Choroid plexus epithelial cell (primary cell): Measurements from ENCODE around the gene CMTM1.

ENCODE experiments used
- DNase-seq: peaks from one replicate; pipeline ENCODE4 v3.0.0-alpha.2; 2010; ENCODE audit warnings: low read depth
- H3K4me3 ChIP-seq: 2 replicates; pipeline ENCODE4 v1.5.1; 2011; ENCODE audit warnings: low read depth, mild to moderate bottlenecking, control low read depth, low read length, moderate library complexity
- TF ChIP-seq, protein P1 (sequence below): conservative IDR thresholded peaks from 2 replicates; pipeline ENCODE4 v1.5.1; 2011; ENCODE audit warnings: low read depth, mild to moderate bottlenecking, control low read depth, inconsistent platforms, low read length, moderate library complexity

CMTM1 gene

DNA sequence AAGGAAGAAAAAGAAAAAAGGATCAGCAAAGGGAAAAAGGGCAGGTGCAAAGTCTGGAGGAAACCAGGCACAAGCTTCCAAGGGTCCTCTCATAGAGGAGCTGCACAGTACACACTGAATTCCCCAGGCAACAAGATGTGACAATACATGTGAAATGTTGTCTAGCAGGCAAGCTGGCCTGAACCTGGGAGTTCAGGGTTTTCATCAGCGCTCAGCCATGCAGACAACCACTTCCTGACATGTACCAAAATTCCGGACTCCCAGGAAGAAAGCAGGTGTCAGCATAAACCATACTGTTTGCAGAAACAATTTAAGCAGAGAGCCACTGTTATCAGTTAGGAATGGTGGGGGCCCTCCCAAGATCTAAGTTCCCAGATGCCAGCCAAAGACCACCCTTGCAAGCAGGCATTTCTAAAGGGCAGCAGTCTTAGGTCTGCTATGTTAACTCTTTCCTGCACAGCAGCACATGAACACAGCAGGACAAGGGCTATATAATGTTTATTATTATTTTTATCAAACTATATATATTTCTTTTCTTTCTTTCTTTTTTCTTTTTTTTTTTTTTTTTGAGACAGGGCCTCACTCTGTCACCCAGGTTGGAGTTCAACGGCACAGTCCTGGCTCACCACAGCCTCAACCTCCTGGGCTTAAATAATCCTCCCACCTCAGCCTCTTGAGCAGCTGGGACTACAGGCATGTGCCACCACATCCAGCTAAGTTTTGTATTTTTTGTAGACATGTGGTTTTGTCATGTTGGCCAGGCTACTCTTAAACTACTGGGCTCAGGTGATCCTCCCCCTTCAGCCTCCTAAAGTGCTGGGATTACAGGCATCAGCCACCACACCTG lies 26.4 kb upstream of the CMTM1 start:
- DNase-seq, result peak; percentile 56
- H3K4me3 ChIP-seq, result no peak overlapping the region
- TF ChIP-seq, protein P1, sequence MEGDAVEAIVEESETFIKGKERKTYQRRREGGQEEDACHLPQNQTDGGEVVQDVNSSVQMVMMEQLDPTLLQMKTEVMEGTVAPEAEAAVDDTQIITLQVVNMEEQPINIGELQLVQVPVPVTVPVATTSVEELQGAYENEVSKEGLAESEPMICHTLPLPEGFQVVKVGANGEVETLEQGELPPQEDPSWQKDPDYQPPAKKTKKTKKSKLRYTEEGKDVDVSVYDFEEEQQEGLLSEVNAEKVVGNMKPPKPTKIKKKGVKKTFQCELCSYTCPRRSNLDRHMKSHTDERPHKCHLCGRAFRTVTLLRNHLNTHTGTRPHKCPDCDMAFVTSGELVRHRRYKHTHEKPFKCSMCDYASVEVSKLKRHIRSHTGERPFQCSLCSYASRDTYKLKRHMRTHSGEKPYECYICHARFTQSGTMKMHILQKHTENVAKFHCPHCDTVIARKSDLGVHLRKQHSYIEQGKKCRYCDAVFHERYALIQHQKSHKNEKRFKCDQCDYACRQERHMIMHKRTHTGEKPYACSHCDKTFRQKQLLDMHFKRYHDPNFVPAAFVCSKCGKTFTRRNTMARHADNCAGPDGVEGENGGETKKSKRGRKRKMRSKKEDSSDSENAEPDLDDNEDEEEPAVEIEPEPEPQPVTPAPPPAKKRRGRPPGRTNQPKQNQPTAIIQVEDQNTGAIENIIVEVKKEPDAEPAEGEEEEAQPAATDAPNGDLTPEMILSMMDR, result no peak

DNA sequence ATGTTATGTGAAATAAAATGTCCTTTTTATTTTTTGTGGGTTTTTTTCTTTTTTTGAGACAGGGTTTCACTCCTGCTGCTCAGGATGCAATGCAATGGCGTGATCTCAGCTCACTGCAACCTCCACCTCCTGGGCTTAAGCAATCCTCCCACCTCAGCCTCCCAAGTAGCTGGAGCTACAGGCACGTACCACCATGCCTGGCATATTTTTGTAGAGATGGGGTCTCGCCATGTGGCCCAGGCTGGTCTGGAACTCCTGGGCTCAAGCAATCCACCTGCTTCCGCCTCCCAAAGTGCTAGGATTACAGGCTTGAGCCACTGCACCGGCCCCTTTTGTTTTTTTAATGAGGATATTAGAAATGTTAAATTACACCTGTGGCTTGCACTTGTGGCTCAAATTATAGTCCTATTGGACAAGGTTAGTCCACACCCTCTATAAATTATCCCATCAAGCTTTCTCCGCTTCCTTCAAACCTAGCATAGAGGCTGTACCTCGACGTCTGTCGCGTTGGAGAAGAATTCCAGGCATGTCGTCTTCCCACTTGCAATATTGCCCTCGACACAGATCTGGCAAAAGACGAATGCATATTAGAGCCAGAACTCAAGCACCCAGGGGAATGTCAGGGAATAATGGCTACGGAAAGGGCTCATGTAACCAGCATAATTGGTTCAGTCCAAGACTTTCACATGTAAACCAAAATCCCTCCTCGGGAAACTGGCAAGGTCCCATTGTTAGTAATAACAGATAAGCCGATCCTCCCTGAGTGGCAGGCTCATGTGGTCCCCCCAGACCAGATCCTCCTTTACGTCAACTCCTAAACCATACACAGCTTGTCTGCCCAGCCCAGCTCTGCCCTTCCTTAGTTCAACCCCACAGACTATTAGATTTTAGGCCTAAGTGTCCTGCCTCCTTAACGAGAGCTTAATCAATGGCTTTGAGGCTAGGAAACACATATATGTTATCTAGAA lies 24.6 kb upstream of the CMTM1 start:
- no peak overlapping the region for H3K4me3 ChIP-seq
- TF ChIP-seq, protein P1, result no peak
- DNase-seq, result no peak

GRCh38 chr16:66542396-66542795 lies 23.8 kb upstream of the CMTM1 start:
- no peak for DNase-seq
- TF ChIP-seq, protein P1, result no peak

DNA sequence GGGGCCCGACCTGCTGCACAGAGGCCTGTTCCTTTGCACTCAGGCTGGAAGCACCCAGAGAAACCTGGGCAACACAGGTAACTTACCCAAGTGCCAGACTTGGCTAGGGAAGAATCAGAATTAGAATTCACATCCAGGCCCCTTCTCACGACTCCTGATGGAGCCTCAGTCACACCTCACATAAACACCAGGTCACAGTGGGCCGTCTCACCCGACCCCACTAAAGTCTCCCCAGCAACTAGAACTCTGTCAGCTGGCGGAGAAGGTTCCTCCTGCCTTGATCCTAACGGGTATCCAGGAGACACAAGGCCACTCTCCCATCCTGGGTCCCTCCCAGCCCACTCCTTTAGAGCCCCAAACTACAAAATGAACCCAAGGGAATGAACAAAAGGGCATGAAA lies 22.7 kb upstream of the CMTM1 start:
- TF ChIP-seq, protein P1, result no peak
- H3K4me3 ChIP-seq, result no peak overlapping the region
- no peak for DNase-seq

More at GRCh38 chr16:66542396-66542795, 23.8 kb upstream of the CMTM1 start:
- no peak overlapping the region for H3K4me3 ChIP-seq

DNA sequence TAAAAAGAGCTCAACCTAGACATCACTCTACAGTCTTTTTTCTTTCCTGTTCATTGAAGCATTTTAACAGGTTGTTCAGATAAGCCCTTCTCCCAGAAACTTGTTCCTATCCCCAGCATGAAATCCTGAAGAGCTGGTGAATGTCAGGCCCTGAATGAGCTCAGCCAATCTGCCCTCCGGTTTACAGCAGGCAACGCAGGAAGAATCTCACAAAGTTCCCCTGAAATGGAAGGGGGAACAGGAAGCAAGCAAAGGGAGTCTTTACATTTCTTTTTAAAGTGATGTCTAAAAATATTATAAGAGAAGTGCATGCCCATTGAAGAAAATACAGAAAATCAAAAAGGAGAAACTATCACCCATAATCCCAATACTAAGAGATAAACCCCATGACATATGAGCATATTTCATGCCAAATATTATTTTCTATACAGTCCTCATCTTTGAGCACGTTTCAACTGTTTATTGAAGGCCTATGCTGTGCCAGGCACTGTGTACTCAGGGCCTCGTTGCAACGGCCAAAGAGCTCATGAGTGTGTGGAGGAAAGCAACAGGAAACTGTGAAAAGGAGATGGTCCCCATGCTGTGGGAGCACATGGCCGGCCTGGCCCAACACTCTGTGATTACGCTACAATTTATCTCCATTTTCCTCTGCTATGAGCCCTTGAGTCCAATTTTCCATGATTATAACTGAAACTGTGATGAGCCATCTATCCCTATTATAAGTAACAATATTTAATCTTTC lies 22.1 kb upstream of the CMTM1 start:
- TF ChIP-seq, protein P1, result no peak
- no peak overlapping the region for H3K4me3 ChIP-seq
- no peak for DNase-seq

DNA sequence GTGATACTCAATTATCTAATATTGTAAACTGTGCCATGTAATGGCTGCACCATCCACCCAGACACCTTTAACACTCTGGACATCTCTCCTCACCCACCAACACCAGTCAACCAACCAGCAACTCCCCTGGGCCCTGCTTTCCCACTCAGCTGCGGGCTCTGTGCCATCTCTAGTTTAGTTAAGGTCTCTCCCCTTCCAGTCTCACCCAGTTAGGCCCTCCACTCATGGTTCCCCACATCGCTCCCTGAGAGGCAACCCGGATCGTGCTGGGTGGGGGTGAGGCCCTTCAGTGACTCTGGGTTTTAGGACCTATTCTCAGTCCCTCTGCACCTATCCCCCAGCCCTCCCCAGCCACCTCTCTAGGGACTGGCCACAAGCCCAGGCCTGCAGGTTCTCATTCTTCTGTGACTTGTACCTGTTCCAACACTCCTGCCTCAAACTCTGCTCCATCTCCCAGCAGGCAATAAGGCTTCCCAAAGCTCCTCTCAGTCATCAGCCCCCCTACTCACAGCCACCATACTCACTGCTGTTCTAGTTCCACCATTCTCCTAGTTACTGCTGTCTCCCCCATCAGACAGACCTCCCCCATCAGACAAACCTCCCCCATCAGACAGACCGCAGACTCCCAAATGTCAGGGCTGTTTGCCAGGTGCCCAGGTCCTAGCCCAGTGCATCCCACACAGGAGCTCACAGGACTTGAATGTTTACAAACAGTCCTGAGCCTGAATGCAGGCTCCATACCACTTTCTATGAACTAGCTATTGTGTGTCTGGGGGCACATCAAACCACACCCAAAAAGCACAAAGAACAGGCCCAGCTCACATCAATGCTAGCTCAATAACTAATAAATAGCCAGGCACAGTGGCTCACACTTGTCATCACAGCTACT lies 18.9 kb upstream of the CMTM1 start:
- TF ChIP-seq, protein P1, result no peak
- no peak for DNase-seq
- H3K4me3 ChIP-seq, result no peak overlapping the region
